Measurements from ENCODE around the gene PNKP.

- no peak for TF ChIP-seq ZNF8 (CRISPR knock-in tag; IDR thresholded peaks at IDR 0.05)
- TF ChIP-seq CSDC2 (CRISPR knock-in tag; IDR thresholded peaks at IDR 0.05): no peak
- no peak for TF ChIP-seq TCF4 (CRISPR knock-in tag; IDR thresholded peaks at IDR 0.05; ENCODE audit: borderline replicate concordance)
- TF ChIP-seq ZNF565 (CRISPR knock-in tag; conservative IDR thresholded peaks at IDR 0.05; ENCODE audit: low read depth): no peak
- TF ChIP-seq, protein P1, sequence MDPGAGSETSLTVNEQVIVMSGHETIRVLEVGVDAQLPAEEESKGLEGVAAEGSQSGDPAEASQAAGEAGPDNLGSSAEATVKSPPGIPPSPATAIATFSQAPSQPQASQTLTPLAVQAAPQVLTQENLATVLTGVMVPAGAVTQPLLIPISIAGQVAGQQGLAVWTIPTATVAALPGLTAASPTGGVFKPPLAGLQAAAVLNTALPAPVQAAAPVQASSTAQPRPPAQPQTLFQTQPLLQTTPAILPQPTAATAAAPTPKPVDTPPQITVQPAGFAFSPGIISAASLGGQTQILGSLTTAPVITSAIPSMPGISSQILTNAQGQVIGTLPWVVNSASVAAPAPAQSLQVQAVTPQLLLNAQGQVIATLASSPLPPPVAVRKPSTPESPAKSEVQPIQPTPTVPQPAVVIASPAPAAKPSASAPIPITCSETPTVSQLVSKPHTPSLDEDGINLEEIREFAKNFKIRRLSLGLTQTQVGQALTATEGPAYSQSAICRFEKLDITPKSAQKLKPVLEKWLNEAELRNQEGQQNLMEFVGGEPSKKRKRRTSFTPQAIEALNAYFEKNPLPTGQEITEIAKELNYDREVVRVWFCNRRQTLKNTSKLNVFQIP (CRISPR knock-in tag; IDR thresholded peaks at IDR 0.05; ENCODE audit: borderline replicate concordance, low read depth): no peak
- TF ChIP-seq, protein P2, sequence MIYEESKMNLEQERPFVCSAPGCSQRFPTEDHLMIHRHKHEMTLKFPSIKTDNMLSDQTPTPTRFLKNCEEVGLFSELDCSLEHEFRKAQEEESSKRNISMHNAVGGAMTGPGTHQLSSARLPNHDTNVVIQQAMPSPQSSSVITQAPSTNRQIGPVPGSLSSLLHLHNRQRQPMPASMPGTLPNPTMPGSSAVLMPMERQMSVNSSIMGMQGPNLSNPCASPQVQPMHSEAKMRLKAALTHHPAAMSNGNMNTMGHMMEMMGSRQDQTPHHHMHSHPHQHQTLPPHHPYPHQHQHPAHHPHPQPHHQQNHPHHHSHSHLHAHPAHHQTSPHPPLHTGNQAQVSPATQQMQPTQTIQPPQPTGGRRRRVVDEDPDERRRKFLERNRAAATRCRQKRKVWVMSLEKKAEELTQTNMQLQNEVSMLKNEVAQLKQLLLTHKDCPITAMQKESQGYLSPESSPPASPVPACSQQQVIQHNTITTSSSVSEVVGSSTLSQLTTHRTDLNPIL (CRISPR knock-in tag; IDR thresholded peaks at IDR 0.05; ENCODE audit: low read depth): no peak
- no peak for TF ChIP-seq ZNF70 (CRISPR knock-in tag; IDR thresholded peaks at IDR 0.05)
- TF ChIP-seq ZFP30 (CRISPR knock-in tag; IDR thresholded peaks at IDR 0.05): no peak
- no peak for TF ChIP-seq ESRRG (CRISPR knock-in tag; IDR thresholded peaks at IDR 0.05)
- TF ChIP-seq TOX (CRISPR knock-in tag; IDR thresholded peaks at IDR 0.05; ENCODE audit: borderline replicate concordance): no peak
- TF ChIP-seq ZFP3 (CRISPR knock-in tag; IDR thresholded peaks at IDR 0.05): no peak
Observed at GRCh38 chr19:49908480-49909420, 41.4 kb upstream of the PNKP start.

Data from SK-N-SH treated with all-trans-retinoic acid at 6 μM for 48 hours (cell line).